ENCODE results near the gene ORAI3. TPM values are rescaled to one million over a fixed set of nuclear protein-coding genes. Genes with fewer than 3 reads are reported as not detected.

ORAI3 gene
- 23.7 and 33.6 TPM in 2 replicates for total RNA-seq

GRCh38 chr16:30948667-30949649 lies at the start of gene ORAI3:
ORAI3 (plus strand) TSS chr16:30949068; CDS start chr16:30949290, 222 bp downstream.
- DNase-seq (ENCODE audit: low read depth in 2 of 2), result peak in 1 of 2 donors; percentile 65

GRCh38 chr16:30899794-30900193 lies 49.1 kb upstream of the ORAI3 start:
- DNase-seq (ENCODE audit: low read depth in 2 of 2), result no peak

- DNase-seq (ENCODE audit: low read depth in 2 of 2), result no peak
Observed at GRCh38 chr16:30900588-30900987, 48.3 kb upstream of the ORAI3 start.

GRCh38 chr16:30901201-30902028 lies 47.5 kb upstream of the ORAI3 start:
- DNase-seq (ENCODE audit: low read depth in 2 of 2), result no peak

GRCh38 chr16:30902029-30902972 lies 46.6 kb upstream of the ORAI3 start:
- DNase-seq (ENCODE audit: low read depth in 2 of 2), result peak; percentile 40 to 79

GRCh38 chr16:30903002-30903401 lies 45.9 kb upstream of the ORAI3 start:
- no peak for DNase-seq (ENCODE audit: low read depth in 2 of 2)

- DNase-seq (ENCODE audit: low read depth in 2 of 2), result peak in 1 of 2 donors; percentile 77
Observed at GRCh38 chr16:30903596-30903995, 45.3 kb upstream of the ORAI3 start.

- DNase-seq (ENCODE audit: low read depth in 2 of 2), result no peak
Observed at GRCh38 chr16:30904114-30904780, 44.6 kb upstream of the ORAI3 start.

- no peak for DNase-seq (ENCODE audit: low read depth in 2 of 2)
Observed at GRCh38 chr16:30907064-30907463, 41.8 kb upstream of the ORAI3 start.

GRCh38 chr16:30910427-30911029 lies 38.3 kb upstream of the ORAI3 start:
- no peak for DNase-seq (ENCODE audit: low read depth in 2 of 2)

GRCh38 chr16:30912794-30913412 lies 36.0 kb upstream of the ORAI3 start:
- no peak for DNase-seq (ENCODE audit: low read depth in 2 of 2)

- DNase-seq (ENCODE audit: low read depth in 2 of 2), result no peak
Observed at GRCh38 chr16:30914830-30915229, 34.0 kb upstream of the ORAI3 start.

GRCh38 chr16:30918614-30919013 lies 30.3 kb upstream of the ORAI3 start:
- no peak for DNase-seq (ENCODE audit: low read depth in 2 of 2)

- DNase-seq (ENCODE audit: low read depth in 2 of 2), result no peak
Observed at GRCh38 chr16:30920891-30921290, 28.0 kb upstream of the ORAI3 start.

- no peak for DNase-seq (ENCODE audit: low read depth in 2 of 2)
Observed at GRCh38 chr16:30921459-30921747, 27.5 kb upstream of the ORAI3 start.

- DNase-seq (ENCODE audit: low read depth in 2 of 2), result peak; percentile 83 to 91
Observed at GRCh38 chr16:30921748-30922419, 27.0 kb upstream of the ORAI3 start.

- peak; percentile 99 to 100 for DNase-seq (ENCODE audit: low read depth in 2 of 2)
Observed at GRCh38 chr16:30922420-30922959, 26.4 kb upstream of the ORAI3 start.

- DNase-seq (ENCODE audit: low read depth in 2 of 2), result peak; percentile 98 to 100
Observed at GRCh38 chr16:30922960-30923535, 25.8 kb upstream of the ORAI3 start.
